T-cell (primary cell): ENCODE measurements around the gene TRAF3IP1. TPM values are rescaled to one million over a fixed set of nuclear protein-coding genes. Genes with fewer than 3 reads are reported as not detected.
A peak's percentile ranks its signal among the peaks of the same experiment; 100 is the strongest.

Experiments used
- ATAC-seq, 4 experiments: fragments of 200-7000 bp in 3 of 4; fragments of 150-1000 bp in 1 of 4; cut with Tn5 transposase; replicated peaks in 1 of 4; 1 replicate in 3 of 4; 2 replicates in 1 of 4; pipeline ENCODE4 v1.10.0; 2021; ENCODE audit warnings: moderate library complexity in 3 of 4, mild to moderate bottlenecking in 2 of 4, moderate number of reproducible peaks in 1 of 4
- CTCF ChIA-PET, 2 donors: fragments of 300-600 bp; sonication (Branson Sonifier 250); formaldehyde crosslinking; loops; one replicate each; lab custom pipeline; 2022; ENCODE audit warnings: antibody characterized with exemption in 2 of 2; lab: Charles Lee
- POLR2A ChIA-PET, 2 donors: fragments of 300-600 bp; sonication (Branson Sonifier 250); formaldehyde crosslinking; loops; one replicate each; lab custom pipeline; 2022; ENCODE audit warnings: antibody characterized with exemption in 2 of 2; lab: Charles Lee
- DNase-seq, 35 experiments: peaks; one replicate each; pipeline versions ENCODE4 v3.0.0 to v3.0.0-alpha.2; 2013 to 2023
- H3K27ac ChIP-seq: one replicate; pipeline ENCODE4 v1.5.1; 2013; ENCODE audit warnings: low read length
- H3K27me3 ChIP-seq, 2 experiments: replicated peaks in 1 of 2; 1 replicate in 1 of 2; 2 replicates in 1 of 2; pipeline versions ENCODE4 v1.6.1 to v1.7.0; 2013; ENCODE audit warnings: low read length in 1 of 2, mixed read lengths in 1 of 2; ENCODE audit not compliant: control insufficient read depth in 2 of 2, insufficient read depth in 2 of 2; ENCODE audit errors: extremely low read depth in 1 of 2
- H3K36me3 ChIP-seq, 2 donors: 1 replicate in 1 of 2; 2 replicates in 1 of 2; pipeline versions ENCODE4 v1.6.1 to v1.7.0; 2013; ENCODE audit warnings: low read length in 1 of 2; ENCODE audit not compliant: control insufficient read depth in 2 of 2, insufficient read depth in 1 of 2; ENCODE audit errors: extremely low read depth in 1 of 2
- H3K4me1 ChIP-seq, 2 experiments: 1 replicate in 1 of 2; 2 replicates in 1 of 2; pipeline versions ENCODE4 v1.6.1 to v1.7.0; 2013; ENCODE audit warnings: low read length in 2 of 2, mixed read lengths in 1 of 2; ENCODE audit not compliant: insufficient read depth in 2 of 2, control insufficient read depth in 1 of 2; ENCODE audit errors: extremely low read depth in 1 of 2
- H3K4me3 ChIP-seq, 2 donors: 1 replicate in 1 of 2; 2 replicates in 1 of 2; pipeline versions ENCODE4 v1.5.1 to v1.7.0; 2013; ENCODE audit warnings: mild to moderate bottlenecking in 2 of 2, low read length in 1 of 2, moderate library complexity in 1 of 2; ENCODE audit not compliant: control insufficient read depth in 1 of 2; ENCODE audit errors: extremely low read depth in 1 of 2
- H3K9me3 ChIP-seq: 2 replicates; pipeline ENCODE4 v1.7.0; 2013
- H3K27ac Mint-ChIP-seq, 2 donors: one replicate each; pipeline ENCODE4 v1.8.0; 2020 to 2021; ENCODE audit warnings: mild to moderate bottlenecking in 2 of 2, mixed read lengths in 2 of 2
- H3K27me3 Mint-ChIP-seq, 2 donors: one replicate each; pipeline ENCODE4 v1.8.0; 2021 to 2022; ENCODE audit warnings: mixed read lengths in 2 of 2
- H3K36me3 Mint-ChIP-seq: one replicate; pipeline ENCODE4 v1.8.0; 2021; ENCODE audit warnings: mixed read lengths
- H3K4me1 Mint-ChIP-seq, 3 donors: one replicate each; pipeline ENCODE4 v1.8.0; 2020 to 2022; ENCODE audit warnings: mixed read lengths in 3 of 3, mild to moderate bottlenecking in 1 of 3
- H3K4me3 Mint-ChIP-seq, 3 donors: one replicate each; pipeline ENCODE4 v1.8.0; 2020 to 2022; ENCODE audit warnings: mild to moderate bottlenecking in 3 of 3, mixed read lengths in 3 of 3, moderate library complexity in 3 of 3
- H3K9me3 Mint-ChIP-seq, 3 donors: one replicate each; pipeline ENCODE4 v1.8.0; 2020 to 2022; ENCODE audit warnings: mixed read lengths in 3 of 3
- WGBS: methylation state at CpG from one replicate; pipeline ENCODE4 v1.1.5; 2013; ENCODE audit warnings: missing lambda C conversion rate; ENCODE audit not compliant: insufficient coverage; 5-methylcytosine and 5-hydroxymethylcytosine counted together
- total RNA-seq, 35 experiments: library from RNA in 6 of 35; stranded (reverse) in 6 of 35; fragments of 120-200 nt in 1 of 35; gene quantifications; one replicate each; pipeline versions ENCODE4 v1.2.1 to v1.2.4 and lab custom pipeline; 2013 to 2026

TRAF3IP1 gene
- total RNA-seq, 5 donors from 2014 or later (not counting 1 experiment from before 2014, with no cell fraction given): 6.3 to 12.1 (median 11.8) TPM

DNA sequence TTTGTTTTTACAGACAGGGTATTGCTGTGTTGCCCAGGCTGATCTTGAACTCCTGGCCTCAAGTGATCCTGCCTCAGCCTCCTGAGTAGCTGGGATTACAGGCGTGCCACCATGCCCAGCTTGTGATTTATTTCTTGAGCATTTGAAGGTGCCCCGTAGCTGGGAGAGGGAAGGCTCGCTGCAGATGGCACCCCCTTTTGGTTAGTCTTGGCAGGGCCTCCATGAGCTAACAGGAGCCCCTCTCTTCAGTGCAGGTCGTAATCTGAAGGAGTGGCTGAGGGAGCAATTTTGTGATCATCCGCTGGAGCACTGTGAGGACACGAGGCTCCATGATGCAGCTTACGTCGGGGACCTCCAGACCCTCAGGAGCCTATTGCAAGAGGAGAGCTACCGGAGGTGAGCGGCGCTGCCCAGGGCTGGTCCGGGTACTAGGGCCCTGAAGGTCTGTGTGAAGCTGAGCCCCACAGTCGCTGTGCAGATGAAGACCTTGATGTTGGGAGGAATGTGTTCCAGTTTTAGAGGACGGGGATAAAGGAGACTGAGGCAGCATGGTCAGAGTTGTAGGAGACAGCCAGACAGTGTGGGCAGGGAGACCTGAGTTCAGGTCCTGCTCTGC is 113.1 kb downstream of the TRAF3IP1 start:
- H3K4me3 ChIP-seq: no peak overlapping the region
- Mint-ChIP-seq H3K4me3 (no peak overlapping the region), H3K4me1 (peaks cover 62 to 89% (median 70%) of the 10 kb centered on the region in 3 donors), H3K9me3 (peaks cover 0 to 6% (median 0%) of the 10 kb centered on the region in 3 donors), H3K27ac (no peak overlapping the region), H3K27me3 (no peaks in the 10 kb centered on the region), H3K36me3 (peaks cover 55% of the 10 kb centered on the region)
- 96% methylated on average over 10 of the region's 14 CpGs for WGBS
- ChIA-PET POLR2A (no interaction called here), CTCF (no interaction called here)
- peaks cover 16 to 42% of the 10 kb centered on the region in 2 donors for H3K36me3 ChIP-seq
- no peaks in the 10 kb centered on the region for H3K27me3 ChIP-seq
- peaks cover 0 to 8% of the 10 kb centered on the region in 2 experiments for H3K4me1 ChIP-seq
- H3K9me3 ChIP-seq: no peaks in the 10 kb centered on the region
- no peak overlapping the region for H3K27ac ChIP-seq
- ATAC-seq (no peak), DNase-seq (no peak)

GRCh38 chr2:238433941-238434845 is 113.9 kb downstream of the TRAF3IP1 start:
- no peaks in the 10 kb centered on the region for H3K9me3 ChIP-seq
- H3K27me3 ChIP-seq: no peaks in the 10 kb centered on the region
- WGBS: 100% methylated on average over 9 of the region's 13 CpGs
- ChIA-PET CTCF (no interaction called here), POLR2A (no interaction called here)
- Mint-ChIP-seq H3K27ac (no peak overlapping the region), H3K4me1 (peaks cover 63 to 89% (median 69%) of the 10 kb centered on the region in 3 donors), H3K9me3 (peaks cover 0 to 6% (median 0%) of the 10 kb centered on the region in 3 donors), H3K4me3 (no peak overlapping the region), H3K27me3 (no peaks in the 10 kb centered on the region), H3K36me3 (peaks cover 62% of the 10 kb centered on the region)
- peaks cover 11 to 42% of the 10 kb centered on the region in 2 donors for H3K36me3 ChIP-seq
- H3K4me1 ChIP-seq: peaks cover 0 to 2% of the 10 kb centered on the region in 2 experiments
- ATAC-seq (no peak), DNase-seq (no peak)
- no peak overlapping the region for H3K4me3 ChIP-seq
- no peak overlapping the region for H3K27ac ChIP-seq

DNA sequence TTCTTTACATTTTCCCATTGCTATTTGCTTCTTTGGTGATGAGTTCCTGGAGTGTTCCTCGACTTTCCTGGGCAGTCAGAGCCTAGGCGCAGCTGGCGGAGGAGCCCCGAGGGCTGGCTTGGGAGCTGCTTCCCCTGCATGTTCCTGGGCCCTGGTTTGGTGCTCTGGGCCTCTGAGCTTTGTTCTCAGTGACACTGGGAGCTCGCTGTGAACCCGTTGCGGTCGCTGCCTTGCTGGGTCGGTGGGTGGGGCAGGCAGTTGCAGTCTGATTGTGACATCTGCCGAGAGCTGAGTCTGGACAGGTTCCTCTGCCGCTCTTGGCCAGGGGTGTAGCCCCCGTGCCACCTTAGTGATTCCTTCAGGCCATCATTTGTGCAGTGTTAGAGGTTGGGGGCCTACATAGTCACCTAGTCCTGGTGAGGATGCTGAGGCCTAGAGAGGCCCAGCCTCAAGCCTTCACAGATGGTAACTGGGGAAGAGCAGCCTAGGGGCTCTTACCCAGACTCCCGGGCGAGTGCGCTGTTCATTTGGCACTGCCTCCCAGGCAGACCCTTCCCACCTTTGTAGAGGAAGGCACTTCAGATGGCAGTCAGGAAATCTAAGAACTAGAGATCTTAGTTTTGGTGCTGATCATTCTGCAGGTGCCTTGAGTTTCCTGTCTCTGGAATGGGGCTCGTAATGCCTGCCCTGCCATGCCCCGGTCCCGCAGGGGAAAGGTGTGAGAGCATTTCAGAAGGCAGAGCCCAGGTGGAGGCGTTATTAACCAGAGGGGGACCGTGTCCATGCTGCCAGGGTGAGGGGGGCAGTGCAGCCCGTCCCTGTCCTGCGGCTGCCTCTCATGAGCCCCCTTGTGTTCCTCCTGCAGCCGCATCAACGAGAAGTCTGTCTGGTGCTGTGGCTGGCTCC is 114.8 kb downstream of the TRAF3IP1 start:
- POLR2A ChIA-PET: no interaction called here
- Mint-ChIP-seq H3K4me3 (no peak overlapping the region), H3K27me3 (no peaks in the 10 kb centered on the region), H3K36me3 (peaks cover 56% of the 10 kb centered on the region), H3K27ac (no peak overlapping the region), H3K9me3 (peaks cover 0 to 4% (median 0%) of the 10 kb centered on the region in 3 donors), H3K4me1 (peaks cover 65 to 88% (median 71%) of the 10 kb centered on the region in 3 donors)
- no peak for ATAC-seq
- WGBS: 92% methylated on average over 22 of the region's 24 CpGs
- Histone ChIP-seq H3K4me1 (peaks cover 0 to 6% of the 10 kb centered on the region in 2 experiments), H3K27ac (no peak overlapping the region), H3K27me3 (no peaks in the 10 kb centered on the region), H3K36me3 (peaks cover 11 to 45% of the 10 kb centered on the region in 2 donors), H3K9me3 (no peaks in the 10 kb centered on the region), H3K4me3 (no peak overlapping the region)
- CTCF ChIA-PET: no interaction called here
- DNase-seq: no peak

DNA sequence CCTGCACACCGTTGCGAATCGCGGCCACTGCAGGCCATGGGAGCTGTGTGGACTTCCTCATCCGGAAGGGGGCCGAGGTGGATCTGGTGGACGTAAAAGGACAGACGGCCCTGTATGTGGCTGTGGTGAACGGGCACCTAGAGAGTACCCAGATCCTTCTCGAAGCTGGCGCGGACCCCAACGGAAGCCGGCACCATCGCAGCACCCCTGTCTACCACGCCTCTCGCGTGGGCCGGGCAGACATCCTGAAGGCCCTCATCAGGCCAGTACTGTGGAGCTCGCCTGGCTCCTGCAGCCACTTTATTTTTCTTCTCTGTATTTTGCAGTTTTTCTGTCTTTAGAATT is 115.4 kb downstream of the TRAF3IP1 start:
- H3K4me1 ChIP-seq: peaks cover 0 to 12% of the 10 kb centered on the region in 2 experiments
- H3K4me3 Mint-ChIP-seq: no peak overlapping the region
- H3K9me3 ChIP-seq: no peaks in the 10 kb centered on the region
- peaks cover 65 to 87% (median 71%) of the 10 kb centered on the region in 3 donors for H3K4me1 Mint-ChIP-seq
- H3K27me3 ChIP-seq: no peaks in the 10 kb centered on the region
- H3K36me3 Mint-ChIP-seq: peaks cover 55% of the 10 kb centered on the region
- no peaks in the 10 kb centered on the region for H3K9me3 Mint-ChIP-seq
- WGBS: 99% methylated on average over 19 of the region's 20 CpGs
- H3K27me3 Mint-ChIP-seq: no peaks in the 10 kb centered on the region
- DNase-seq (no peak), ATAC-seq (no peak)
- ChIA-PET CTCF (no interaction called here), POLR2A (no interaction called here)
- H3K36me3 ChIP-seq: peaks cover 10 to 51% of the 10 kb centered on the region in 2 donors
- H3K27ac ChIP-seq: no peak overlapping the region
- H3K4me3 ChIP-seq: no peak overlapping the region
- no peak overlapping the region for H3K27ac Mint-ChIP-seq

GRCh38 chr2:238438856-238439849 is 118.8 kb downstream of the TRAF3IP1 start:
- H3K36me3 ChIP-seq: peaks cover 7 to 46% of the 10 kb centered on the region in 2 donors
- no peak overlapping the region for H3K27ac ChIP-seq
- H3K27ac Mint-ChIP-seq: peak overlapping the region; percentile 63 to 66
- H3K9me3 ChIP-seq: no peaks in the 10 kb centered on the region
- peaks cover 68 to 78% (median 68%) of the 10 kb centered on the region in 3 donors for H3K4me1 Mint-ChIP-seq
- ChIA-PET POLR2A (no interaction called here), CTCF (interaction anchor here in 1 of 2 donors (0.5 kb wide), 1 partner anchor 1894 kb away, joined by 3 read pairs; no protein-coding TSS in a partner anchor)
- no peaks in the 10 kb centered on the region for H3K9me3 Mint-ChIP-seq
- WGBS: 17% methylated on average over 7 of the region's 24 CpGs
- H3K36me3 Mint-ChIP-seq: peaks cover 53% of the 10 kb centered on the region
- ATAC-seq: peak in 3 of 4 experiments; percentile 17 to 63 (median 45)
- H3K4me3 Mint-ChIP-seq: peak overlapping the region; percentile 49 to 71 (median 50)
- peak in 4 of 35 experiments; percentile 18 to 33 (median 24) for DNase-seq
- H3K27me3 Mint-ChIP-seq: no peaks in the 10 kb centered on the region
- H3K4me1 ChIP-seq: peaks cover 0 to 13% of the 10 kb centered on the region in 2 experiments
- no peaks in the 10 kb centered on the region for H3K27me3 ChIP-seq
- H3K4me3 ChIP-seq: peak overlapping the region in 1 of 2 donors; percentile 13
